ENCODE results near the gene RHAG.
"Not testable (repeated sequence)": the region's sequence is repeated elsewhere in the genome, so short reads cannot be mapped to it uniquely, and the experiment has no call there.

The RHAG gene

DNA sequence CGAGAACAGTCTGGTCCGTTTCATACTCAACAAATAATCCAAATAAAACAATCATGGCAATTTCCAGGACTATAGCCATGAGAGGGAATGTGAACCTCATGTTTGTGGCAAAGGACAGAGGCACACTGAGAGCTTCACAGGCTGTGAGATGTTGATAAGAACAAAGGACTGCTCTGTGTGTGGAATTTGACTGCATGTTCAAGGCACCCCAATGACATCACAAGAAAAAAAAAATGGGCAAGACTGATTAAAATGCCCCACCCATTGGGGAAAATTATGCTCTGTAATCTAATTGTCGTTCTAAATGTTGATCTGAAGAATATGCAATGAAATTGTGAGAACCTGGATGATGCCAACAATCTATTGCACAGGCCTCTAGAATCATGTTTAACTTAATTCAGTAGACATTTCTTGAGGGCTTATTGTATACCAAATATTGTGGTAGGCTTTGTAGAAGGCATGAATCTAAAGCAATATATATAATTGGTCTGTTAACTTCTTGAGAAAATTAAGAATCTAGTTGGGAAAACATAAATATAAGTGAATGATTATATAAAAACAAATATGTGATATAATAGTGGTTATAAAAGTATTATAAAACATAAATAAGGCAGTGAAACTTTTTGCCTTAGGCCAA lies at the start of gene RHAG:
Gene RHAG (minus strand): TSS at position 127 of the 637 bp plus-strand sequence. CDS start 27 bp downstream, at position 100.
- Mint-ChIP-seq H3K36me3 (ENCODE audit: low read depth) (no peaks in the 10 kb centered on the region), H3K4me3 (no peak within 1 kb of the TSS), H3K4me1 (ENCODE audit: low read depth) (no peaks in the 10 kb centered on the region), H3K27ac (no peak within 1 kb of the TSS), H3K9me3 (no peaks in the 10 kb centered on the region), H3K27me3 (ENCODE audit: low read depth) (no peaks in the 10 kb centered on the region)

- no peaks in the 10 kb centered on the region for H3K36me3 Mint-ChIP-seq (ENCODE audit: low read depth)
- no peaks in the 10 kb centered on the region for H3K27me3 Mint-ChIP-seq (ENCODE audit: low read depth)
- no peaks in the 10 kb centered on the region for H3K4me1 Mint-ChIP-seq (ENCODE audit: low read depth)
- no peak overlapping the region for H3K4me3 Mint-ChIP-seq
- H3K9me3 Mint-ChIP-seq: no peaks in the 10 kb centered on the region
- H3K27ac Mint-ChIP-seq: no peak overlapping the region
Measured at GRCh38 chr6:49676671-49677281, 40.1 kb upstream of the RHAG start.

DNA sequence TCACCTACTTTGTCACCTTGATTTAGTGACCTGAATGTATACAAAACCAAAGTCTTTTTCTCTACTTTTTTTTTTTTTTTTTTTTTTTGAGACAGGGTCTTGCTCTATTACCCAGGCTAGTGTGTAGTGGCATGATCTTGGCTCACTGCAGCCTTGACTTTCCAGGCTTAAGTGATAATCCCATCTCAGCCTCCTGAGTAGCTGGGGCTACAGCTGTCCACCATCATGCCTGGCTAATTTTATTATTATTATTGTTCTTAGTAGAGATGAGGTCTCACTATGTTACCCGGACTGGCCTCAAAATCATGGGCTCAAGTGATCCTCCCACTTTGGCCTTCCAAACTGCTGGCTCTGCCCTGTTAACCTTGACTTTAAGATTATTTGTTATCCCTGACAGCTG lies 39.2 kb upstream of the RHAG start:
- Mint-ChIP-seq H3K9me3 (no peaks in the 10 kb centered on the region), H3K27ac (no peak overlapping the region), H3K27me3 (ENCODE audit: low read depth) (no peaks in the 10 kb centered on the region), H3K4me1 (ENCODE audit: low read depth) (no peaks in the 10 kb centered on the region), H3K4me3 (no peak overlapping the region), H3K36me3 (ENCODE audit: low read depth) (no peaks in the 10 kb centered on the region)

DNA sequence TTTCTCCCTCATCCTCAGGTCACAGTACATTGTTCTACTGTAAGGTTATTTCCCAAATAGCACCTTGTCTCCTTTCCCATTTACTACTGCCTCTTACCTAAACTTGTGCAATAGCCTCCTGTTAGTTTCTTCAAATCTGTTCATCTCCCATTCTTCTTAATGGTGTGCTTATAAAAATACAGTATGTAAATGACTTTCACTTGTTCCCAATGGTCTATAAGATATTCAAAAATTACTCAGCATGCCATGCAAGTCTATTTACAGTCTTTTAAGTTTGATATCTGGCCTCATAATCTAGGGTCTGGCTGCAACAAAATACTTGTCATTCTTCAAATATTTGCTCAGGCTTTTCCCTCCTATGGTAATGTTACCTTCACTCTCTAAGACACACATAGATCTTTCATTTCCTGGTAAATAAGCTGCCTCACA lies 31.5 kb upstream of the RHAG start:
- Mint-ChIP-seq H3K4me3 (no peak overlapping the region), H3K27ac (no peak overlapping the region), H3K36me3 (ENCODE audit: low read depth) (no peaks in the 10 kb centered on the region), H3K9me3 (no peaks in the 10 kb centered on the region), H3K4me1 (ENCODE audit: low read depth) (no peaks in the 10 kb centered on the region), H3K27me3 (ENCODE audit: low read depth) (no peaks in the 10 kb centered on the region)

- H3K36me3 Mint-ChIP-seq (ENCODE audit: low read depth): no peaks in the 10 kb centered on the region
- no peaks in the 10 kb centered on the region for H3K4me1 Mint-ChIP-seq (ENCODE audit: low read depth)
- no peaks in the 10 kb centered on the region for H3K27me3 Mint-ChIP-seq (ENCODE audit: low read depth)
- no peak overlapping the region for H3K27ac Mint-ChIP-seq
- no peak overlapping the region for H3K4me3 Mint-ChIP-seq
- no peaks in the 10 kb centered on the region for H3K9me3 Mint-ChIP-seq
Measured at GRCh38 chr6:49666930-49667757, 30.5 kb upstream of the RHAG start.

- Mint-ChIP-seq H3K4me1 (ENCODE audit: low read depth) (no peaks in the 10 kb centered on the region), H3K9me3 (no peaks in the 10 kb centered on the region), H3K4me3 (no peak overlapping the region), H3K36me3 (ENCODE audit: low read depth) (no peaks in the 10 kb centered on the region), H3K27ac (no peak overlapping the region), H3K27me3 (ENCODE audit: low read depth) (no peaks in the 10 kb centered on the region)
Measured at GRCh38 chr6:49666480-49666879, 29.8 kb upstream of the RHAG start.

- H3K4me1 Mint-ChIP-seq (ENCODE audit: low read depth): no peaks in the 10 kb centered on the region
- H3K27ac Mint-ChIP-seq: no peak overlapping the region
- H3K36me3 Mint-ChIP-seq (ENCODE audit: low read depth): no peaks in the 10 kb centered on the region
- H3K27me3 Mint-ChIP-seq (ENCODE audit: low read depth): no peaks in the 10 kb centered on the region
- no peaks in the 10 kb centered on the region for H3K9me3 Mint-ChIP-seq
- H3K4me3 Mint-ChIP-seq: no peak overlapping the region
Measured at GRCh38 chr6:49664817-49665216, 28.2 kb upstream of the RHAG start.

DNA sequence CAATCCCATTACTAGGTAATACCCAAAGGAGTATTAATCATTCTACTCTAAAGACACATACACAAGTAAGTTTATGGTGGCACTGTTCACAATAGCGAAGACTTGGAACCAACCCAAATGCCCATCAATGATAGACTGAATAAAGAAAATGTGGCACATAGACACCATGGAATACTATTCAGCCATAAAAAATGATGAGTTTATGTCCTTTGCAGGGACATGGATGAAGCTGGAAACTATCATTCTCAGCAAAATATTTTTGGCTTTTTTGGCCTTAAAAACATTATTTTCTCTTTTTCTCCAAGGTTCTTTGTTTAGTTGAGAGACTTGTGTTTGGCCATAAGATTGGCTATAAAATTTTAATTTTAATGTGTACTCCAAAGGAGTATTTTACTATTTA lies 27.4 kb upstream of the RHAG start:
- H3K4me1 Mint-ChIP-seq (ENCODE audit: low read depth); H3K9me3 Mint-ChIP-seq; H3K36me3 Mint-ChIP-seq (ENCODE audit: low read depth); H3K4me3 Mint-ChIP-seq; H3K27ac Mint-ChIP-seq; H3K27me3 Mint-ChIP-seq (ENCODE audit: low read depth): not testable (repeated sequence)

DNA sequence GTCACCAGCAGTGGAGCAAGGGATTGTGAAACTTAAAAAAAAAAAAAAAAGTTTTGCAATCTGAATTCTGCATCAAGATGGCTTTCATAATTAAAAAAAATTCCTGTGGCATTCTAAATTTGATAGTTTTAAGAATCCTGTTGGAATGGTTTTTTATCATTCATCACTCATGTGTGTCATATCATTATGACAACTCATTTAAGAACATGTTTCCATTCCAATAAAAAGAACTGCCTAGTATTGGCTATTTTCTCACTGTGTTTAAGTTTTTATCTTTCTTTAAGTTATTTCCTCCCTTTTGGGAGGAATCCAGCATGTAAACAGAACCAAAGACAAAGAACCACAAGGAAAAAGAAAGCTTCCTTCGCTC lies 26.2 kb upstream of the RHAG start:
- Mint-ChIP-seq H3K27me3 (ENCODE audit: low read depth) (no peaks in the 10 kb centered on the region), H3K4me1 (ENCODE audit: low read depth) (no peaks in the 10 kb centered on the region), H3K9me3 (no peaks in the 10 kb centered on the region), H3K27ac (no peak overlapping the region), H3K36me3 (ENCODE audit: low read depth) (no peaks in the 10 kb centered on the region), H3K4me3 (no peak overlapping the region)

- Mint-ChIP-seq H3K4me1 (ENCODE audit: low read depth) (no peaks in the 10 kb centered on the region), H3K27me3 (ENCODE audit: low read depth) (no peaks in the 10 kb centered on the region), H3K4me3 (no peak overlapping the region), H3K9me3 (no peaks in the 10 kb centered on the region), H3K36me3 (ENCODE audit: low read depth) (no peaks in the 10 kb centered on the region), H3K27ac (no peak overlapping the region)
Measured at GRCh38 chr6:49662231-49662891, 25.7 kb upstream of the RHAG start.

- no peaks in the 10 kb centered on the region for H3K27me3 Mint-ChIP-seq (ENCODE audit: low read depth)
- H3K27ac Mint-ChIP-seq: no peak overlapping the region
- no peaks in the 10 kb centered on the region for H3K4me1 Mint-ChIP-seq (ENCODE audit: low read depth)
- no peak overlapping the region for H3K4me3 Mint-ChIP-seq
- no peaks in the 10 kb centered on the region for H3K36me3 Mint-ChIP-seq (ENCODE audit: low read depth)
- no peaks in the 10 kb centered on the region for H3K9me3 Mint-ChIP-seq
Measured at GRCh38 chr6:49653942-49654341, 17.3 kb upstream of the RHAG start.

DNA sequence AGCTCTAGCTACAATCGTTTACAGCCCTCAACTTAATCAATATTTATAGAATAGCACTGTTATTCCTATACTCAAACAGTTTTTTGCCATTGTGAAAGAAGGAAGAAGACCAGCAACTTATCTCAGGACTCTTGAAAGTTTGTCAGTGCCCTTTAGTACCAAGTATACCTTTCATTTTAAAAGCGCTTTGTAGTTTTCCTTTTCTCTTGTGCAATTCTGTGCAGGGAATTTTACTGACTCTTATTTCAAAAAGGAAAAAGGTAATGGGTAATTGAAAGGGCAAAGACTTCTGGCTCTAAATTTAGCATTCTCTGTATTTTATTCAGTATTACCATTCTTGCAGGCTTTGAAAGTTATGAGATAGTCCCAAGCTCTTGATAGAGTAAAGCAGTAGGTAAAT lies 16.8 kb upstream of the RHAG start:
- Mint-ChIP-seq H3K27me3 (ENCODE audit: low read depth) (no peaks in the 10 kb centered on the region), H3K27ac (no peak overlapping the region), H3K4me1 (ENCODE audit: low read depth) (no peaks in the 10 kb centered on the region), H3K4me3 (no peak overlapping the region), H3K9me3 (no peaks in the 10 kb centered on the region), H3K36me3 (ENCODE audit: low read depth) (no peaks in the 10 kb centered on the region)

DNA sequence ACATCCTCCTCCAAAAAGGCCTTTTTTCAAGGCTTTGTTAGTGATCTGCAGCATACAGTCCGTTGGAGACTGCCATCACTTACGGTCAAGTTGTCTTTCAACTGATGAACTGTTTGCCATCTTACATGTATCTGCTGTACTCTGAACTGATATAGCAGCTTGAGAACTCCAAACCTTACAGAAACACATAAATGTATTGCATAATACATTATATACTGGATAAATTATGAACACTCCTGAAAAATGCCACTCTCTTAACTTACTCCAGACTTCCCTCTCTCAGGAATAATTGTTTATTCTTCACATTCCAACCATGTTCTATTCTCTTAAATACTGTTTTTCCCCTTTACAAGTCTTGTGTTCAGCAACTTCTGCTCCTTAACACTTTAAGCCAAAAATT lies 14.6 kb upstream of the RHAG start:
- Mint-ChIP-seq H3K27ac (no peak overlapping the region), H3K9me3 (no peaks in the 10 kb centered on the region), H3K4me1 (ENCODE audit: low read depth) (no peaks in the 10 kb centered on the region), H3K4me3 (no peak overlapping the region), H3K27me3 (ENCODE audit: low read depth) (peaks cover under 1% of the 10 kb centered on the region), H3K36me3 (ENCODE audit: low read depth) (no peaks in the 10 kb centered on the region)

- peaks cover 5% of the 10 kb centered on the region for H3K27me3 Mint-ChIP-seq (ENCODE audit: low read depth)
- no peaks in the 10 kb centered on the region for H3K4me1 Mint-ChIP-seq (ENCODE audit: low read depth)
- no peak overlapping the region for H3K27ac Mint-ChIP-seq
- H3K4me3 Mint-ChIP-seq: no peak overlapping the region
- H3K36me3 Mint-ChIP-seq (ENCODE audit: low read depth): no peaks in the 10 kb centered on the region
- no peaks in the 10 kb centered on the region for H3K9me3 Mint-ChIP-seq
Measured at GRCh38 chr6:49649988-49650387, 13.3 kb upstream of the RHAG start.

DNA sequence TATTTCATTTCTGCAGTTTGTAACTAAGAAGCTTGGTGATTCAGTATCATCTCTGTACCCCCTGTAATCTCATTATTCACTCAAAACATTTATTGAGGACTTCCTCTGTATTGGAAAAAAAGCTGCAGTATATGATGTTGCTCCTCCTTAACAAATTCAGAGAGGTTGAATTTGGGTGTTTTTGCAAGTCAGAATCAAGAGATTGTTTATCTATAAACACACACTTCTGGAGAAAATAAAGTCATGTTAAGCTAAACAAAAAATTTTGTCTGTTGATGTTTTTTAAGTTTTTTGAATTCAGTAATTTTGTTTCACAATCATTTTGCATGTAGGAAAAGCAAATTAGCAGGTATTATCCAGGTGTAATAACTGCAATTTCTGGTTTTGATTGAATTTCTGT lies 11.4 kb upstream of the RHAG start:
- no peak overlapping the region for H3K4me3 Mint-ChIP-seq

More for the DNA sequence above, 11.4 kb upstream of the RHAG start:
- H3K27me3 Mint-ChIP-seq (ENCODE audit: low read depth): peaks cover 5% of the 10 kb centered on the region
- H3K9me3 Mint-ChIP-seq: no peaks in the 10 kb centered on the region
- no peak overlapping the region for H3K27ac Mint-ChIP-seq
- no peaks in the 10 kb centered on the region for H3K4me1 Mint-ChIP-seq (ENCODE audit: low read depth)
- H3K36me3 Mint-ChIP-seq (ENCODE audit: low read depth): no peaks in the 10 kb centered on the region

Measured in T-helper 1 cell treated with Interleukin-12 subunit alpha and Interleukin-12 subunit beta and Interleukin-4 antibody, amounts not matched to agents 30 μg/mL and 1 μg/mL, for 36 hours (primary cell).